IMR-90 (cell line): ENCODE results near the gene KLF9. TPM values are rescaled to one million over a fixed set of nuclear protein-coding genes. Genes with fewer than 3 reads are reported as not detected.

Experiments
- ATAC-seq: fragments of 200-7000 bp; cut with Tn5 transposase; 2 replicates; pipeline ENCODE4 v1.9.1; 2020; ENCODE audit warnings: low read depth, mild to moderate bottlenecking, moderate library complexity
- BruUV-seq: library from RNA; stranded (reverse); fragments of 400-500 nt; replicated peaks from 2 replicates; lab custom pipeline; 2021; lab: Mats Ljungman, UMichigan
- CTCF ChIA-PET: fragments of 300-600 bp; formaldehyde crosslinking; extraction: SDS; loops from one replicate; lab custom pipeline; 2021; ENCODE audit warnings: antibody characterized with exemption; lab: Yijun Ruan, JAX
- POLR2A ChIA-PET: fragments of 300-600 bp; sonication (Branson Sonifier 250); formaldehyde crosslinking; loops from one replicate; lab custom pipeline; 2022; ENCODE audit warnings: antibody characterized with exemption; ENCODE audit not compliant: unreplicated experiment; lab: Charles Lee
- DNase-seq: peaks from one replicate; pipeline ENCODE4 v3.0.0; 2013
- H2AFZ ChIP-seq: replicated peaks from 2 replicates; pipeline ENCODE3; 2013; ENCODE audit warnings: low read length, mild to moderate bottlenecking; ENCODE audit not compliant: poor library complexity
- H2AK5ac ChIP-seq: 2 replicates; pipeline ENCODE4 v1.6.1; 2013; ENCODE audit warnings: low read depth, low read length, inconsistent platforms
- H2AK9ac ChIP-seq: replicated peaks from 2 replicates; pipeline ENCODE3; 2013; ENCODE audit warnings: mild to moderate bottlenecking, low read depth, low read length, moderate library complexity; ENCODE audit not compliant: poor library complexity
- H2BK120ac ChIP-seq: 2 replicates; pipeline ENCODE4 v1.6.1; 2013; ENCODE audit warnings: low read depth, low read length, inconsistent platforms
- H2BK15ac ChIP-seq: 3 replicates; pipeline ENCODE4 v1.6.1; 2013; ENCODE audit warnings: low read depth, low read length, inconsistent platforms
- H2BK20ac ChIP-seq: 2 replicates; pipeline ENCODE4 v1.6.1; 2013; ENCODE audit warnings: low read depth, mild to moderate bottlenecking, inconsistent platforms, low read length, moderate library complexity
- H2BK5ac ChIP-seq: 2 replicates; pipeline ENCODE4 v1.6.1; 2013; ENCODE audit warnings: mild to moderate bottlenecking, low read depth, low read length, inconsistent platforms; ENCODE audit not compliant: poor library complexity, severe bottlenecking
- H3K14ac ChIP-seq: replicated peaks from 2 replicates; pipeline ENCODE4 v1.6.1; 2013; ENCODE audit warnings: low read depth, low read length, inconsistent platforms
- H3K18ac ChIP-seq: 2 replicates; pipeline ENCODE4 v1.6.1; 2013; ENCODE audit warnings: low read depth, low read length, control low read depth
- H3K23ac ChIP-seq: 2 replicates; pipeline ENCODE4 v1.6.1; 2013; ENCODE audit warnings: low read depth, low read length, inconsistent platforms
- H3K27ac ChIP-seq: 2 replicates; pipeline ENCODE4 v1.5.1; 2013; ENCODE audit warnings: mild to moderate bottlenecking, control low read depth, low read length; ENCODE audit not compliant: insufficient read depth
- H3K27me3 ChIP-seq: 2 replicates; pipeline ENCODE4 v1.6.1; 2013; ENCODE audit warnings: low read length; ENCODE audit not compliant: control insufficient read depth, insufficient read depth
- H3K36me3 ChIP-seq: 2 replicates; pipeline ENCODE4 v1.6.1; 2013; ENCODE audit warnings: low read length, mixed read lengths; ENCODE audit not compliant: control insufficient read depth, insufficient read depth
- H3K4ac ChIP-seq: 2 replicates; pipeline ENCODE4 v1.6.1; 2013; ENCODE audit warnings: low read depth, low read length, inconsistent platforms
- H3K4me1 ChIP-seq: 2 replicates; pipeline ENCODE4 v1.6.1; 2013; ENCODE audit warnings: low read length, mixed read lengths; ENCODE audit not compliant: control insufficient read depth, insufficient read depth
- H3K4me2 ChIP-seq: 2 replicates; pipeline ENCODE4 v1.6.1; 2013; ENCODE audit warnings: low read depth, mild to moderate bottlenecking, control low read depth, low read length, moderate library complexity
- H3K4me3 ChIP-seq: 2 replicates; pipeline ENCODE4 v1.5.1; 2013; ENCODE audit warnings: low read depth, mild to moderate bottlenecking, control low read depth, low read length, moderate library complexity; ENCODE audit not compliant: insufficient read depth
- H3K56ac ChIP-seq: 2 replicates; pipeline ENCODE4 v1.6.1; 2013; ENCODE audit warnings: low read length, inconsistent platforms; ENCODE audit not compliant: insufficient read depth; ENCODE audit errors: extremely low read depth
- H3K79me1 ChIP-seq, 2 experiments: 2 replicates each; pipeline ENCODE4 v1.6.1; 2013; ENCODE audit warnings: low read length in 2 of 2, inconsistent platforms in 1 of 2, low read depth in 1 of 2
- H3K9ac ChIP-seq: 2 replicates; pipeline ENCODE4 v1.6.1; 2013; ENCODE audit warnings: low read depth, low read length, control low read depth
- H3K9me1 ChIP-seq: 2 replicates; pipeline ENCODE4 v1.6.1; 2013; ENCODE audit warnings: low read length, inconsistent platforms; ENCODE audit not compliant: insufficient read depth
- H3K9me3 ChIP-seq: 2 replicates; pipeline ENCODE4 v1.6.1; 2013; ENCODE audit warnings: low read length; ENCODE audit not compliant: control insufficient read depth, insufficient read depth
- H4K20me1 ChIP-seq: 2 replicates; pipeline ENCODE4 v1.6.1; 2013; ENCODE audit warnings: low read length, inconsistent platforms; ENCODE audit not compliant: insufficient read depth
- H4K5ac ChIP-seq: 2 replicates; pipeline ENCODE4 v1.6.1; 2013; ENCODE audit warnings: mild to moderate bottlenecking, low read depth, low read length, control low read depth
- H4K8ac ChIP-seq, 2 experiments: 2 replicates each; pipeline ENCODE4 v1.6.1; 2013; ENCODE audit warnings: low read depth in 2 of 2, low read length in 2 of 2, control low read depth in 1 of 2, inconsistent platforms in 1 of 2
- H4K91ac ChIP-seq: 2 replicates; pipeline ENCODE4 v1.6.1; 2013; ENCODE audit warnings: low read depth, low read length, inconsistent platforms; ENCODE audit not compliant: insufficient read depth
- BHLHE40 ChIP-seq: fragments of 150-350 bp; IDR thresholded peaks from 2 replicates; pipeline ENCODE4 v1.6.1; 2016; ENCODE audit warnings: mild to moderate bottlenecking, low read depth, low read length
- CHD1 ChIP-seq: IDR thresholded peaks from 2 replicates; pipeline ENCODE4 v1.6.1; 2012; ENCODE audit warnings: low read depth, low read length, improper control_type of control experiment
- FOS ChIP-seq: fragments of 150-350 bp; IDR thresholded peaks from 2 replicates; pipeline ENCODE4 v1.6.1; 2016; ENCODE audit warnings: low read depth, low read length
- MAFK ChIP-seq: IDR thresholded peaks from 2 replicates; pipeline ENCODE4 v1.6.1; 2012; ENCODE audit warnings: low read depth, low read length, improper control_type of control experiment
- MXI1 ChIP-seq: IDR thresholded peaks from 2 replicates; pipeline ENCODE4 v1.6.1; 2012; ENCODE audit warnings: low read depth, mild to moderate bottlenecking, low read length, moderate library complexity, borderline replicate concordance
- NFE2L2 ChIP-seq: fragments of 150-350 bp; IDR thresholded peaks from 2 replicates; pipeline ENCODE4 v1.6.1; 2016; ENCODE audit warnings: low read depth, mild to moderate bottlenecking, low read length
- POLR2A ChIP-seq: IDR thresholded peaks from 2 replicates; pipeline ENCODE4 v1.6.1; 2012; ENCODE audit warnings: mild to moderate bottlenecking, low read depth, low read length
- RAD21 ChIP-seq: IDR thresholded peaks from 2 replicates; pipeline ENCODE4 v1.6.1; 2012; ENCODE audit warnings: low read length, improper control_type of control experiment
- RCOR1 ChIP-seq: IDR thresholded peaks from 2 replicates; pipeline ENCODE4 v1.6.1; 2012; ENCODE audit warnings: mild to moderate bottlenecking, low read length, improper control_type of control experiment; ENCODE audit not compliant: insufficient replicate concordance
- WGBS, 2 experiments: methylation state at CpG; one replicate each; pipeline versions ENCODE4 v1.1.5 to v1.1.7; 2013; ENCODE audit warnings: missing lambda C conversion rate in 2 of 2; ENCODE audit not compliant: insufficient read length in 1 of 2; ENCODE audit errors: extremely low coverage in 2 of 2; 5-methylcytosine and 5-hydroxymethylcytosine counted together
- dilution Hi-C: fragments of 300-500 bp; cut with HindIII; formaldehyde crosslinking; loops from one replicate; pipeline ENCODE4 v1.14.3; 2018; ENCODE audit warnings: low sequenced_read_pairs; ENCODE audit not compliant: unreplicated experiment
- in situ Hi-C: fragments of 300-500 bp; cut with MboI; formaldehyde crosslinking; loops from 3 replicates; pipeline ENCODE4 v1.14.3; 2019; ENCODE audit warnings: low sequenced_read_pairs, inconsistent platforms, mixed read lengths
- intact Hi-C: fragments of 100-400 bp; cut with micrococcal nuclease; formaldehyde crosslinking; loops from 2 replicates; pipeline ENCODE4 v1.10.0; 2022
- polyA plus RNA-seq, 3 experiments: library from polyadenylated mRNA; depleted of rRNA; stranded (reverse); fragments of >200 nt; gene quantifications; 2 replicates each; pipeline ENCODE4 v1.2.3, GENCODE V29; 2012; ENCODE audit warnings: low replicate concordance in 1 of 3
- total RNA-seq: library from RNA; depleted of rRNA; stranded (reverse); fragments of >200 nt; gene quantifications from 2 replicates; pipeline ENCODE4 v1.2.3, GENCODE V29; 2012
- TF ChIP-seq, protein P1 (sequence below): conservative IDR thresholded peaks from 2 replicates; pipeline ENCODE4 v1.5.1; 2012; ENCODE audit warnings: mild to moderate bottlenecking, low read depth, low read length, improper control_type of control experiment
- TF ChIP-seq, protein P2 (sequence below): fragments of 150-350 bp; IDR thresholded peaks from 2 replicates; pipeline ENCODE4 v1.6.1; 2016; ENCODE audit warnings: low read depth, mild to moderate bottlenecking, low read length, moderate library complexity, borderline replicate concordance

The KLF9 gene
- total and polyA plus RNA-seq, 2 of the 4 experiments (the other 2 are of a cell fraction) = 4.1 to 7.5 TPM

DNA sequence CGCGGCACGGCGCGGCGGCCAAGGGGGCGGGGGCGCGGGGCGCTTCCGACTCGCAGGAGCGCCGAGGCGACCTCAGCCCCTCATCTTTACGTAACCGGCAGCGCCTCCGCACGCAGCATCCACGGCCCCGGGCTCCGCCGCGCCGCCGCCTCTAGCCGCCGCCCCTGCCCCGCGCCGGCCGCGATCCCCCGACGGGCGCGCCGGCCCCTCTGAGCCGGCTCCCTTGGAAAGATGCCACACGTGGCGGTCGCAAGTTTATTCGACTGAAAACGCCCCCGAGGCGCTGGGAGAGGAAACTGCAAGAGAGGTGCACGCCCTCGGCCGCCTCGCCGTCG lies 1.0 kb downstream of the KLF9 start (continued):
- TF ChIP-seq, protein P1, sequence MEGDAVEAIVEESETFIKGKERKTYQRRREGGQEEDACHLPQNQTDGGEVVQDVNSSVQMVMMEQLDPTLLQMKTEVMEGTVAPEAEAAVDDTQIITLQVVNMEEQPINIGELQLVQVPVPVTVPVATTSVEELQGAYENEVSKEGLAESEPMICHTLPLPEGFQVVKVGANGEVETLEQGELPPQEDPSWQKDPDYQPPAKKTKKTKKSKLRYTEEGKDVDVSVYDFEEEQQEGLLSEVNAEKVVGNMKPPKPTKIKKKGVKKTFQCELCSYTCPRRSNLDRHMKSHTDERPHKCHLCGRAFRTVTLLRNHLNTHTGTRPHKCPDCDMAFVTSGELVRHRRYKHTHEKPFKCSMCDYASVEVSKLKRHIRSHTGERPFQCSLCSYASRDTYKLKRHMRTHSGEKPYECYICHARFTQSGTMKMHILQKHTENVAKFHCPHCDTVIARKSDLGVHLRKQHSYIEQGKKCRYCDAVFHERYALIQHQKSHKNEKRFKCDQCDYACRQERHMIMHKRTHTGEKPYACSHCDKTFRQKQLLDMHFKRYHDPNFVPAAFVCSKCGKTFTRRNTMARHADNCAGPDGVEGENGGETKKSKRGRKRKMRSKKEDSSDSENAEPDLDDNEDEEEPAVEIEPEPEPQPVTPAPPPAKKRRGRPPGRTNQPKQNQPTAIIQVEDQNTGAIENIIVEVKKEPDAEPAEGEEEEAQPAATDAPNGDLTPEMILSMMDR = no peak

DNA sequence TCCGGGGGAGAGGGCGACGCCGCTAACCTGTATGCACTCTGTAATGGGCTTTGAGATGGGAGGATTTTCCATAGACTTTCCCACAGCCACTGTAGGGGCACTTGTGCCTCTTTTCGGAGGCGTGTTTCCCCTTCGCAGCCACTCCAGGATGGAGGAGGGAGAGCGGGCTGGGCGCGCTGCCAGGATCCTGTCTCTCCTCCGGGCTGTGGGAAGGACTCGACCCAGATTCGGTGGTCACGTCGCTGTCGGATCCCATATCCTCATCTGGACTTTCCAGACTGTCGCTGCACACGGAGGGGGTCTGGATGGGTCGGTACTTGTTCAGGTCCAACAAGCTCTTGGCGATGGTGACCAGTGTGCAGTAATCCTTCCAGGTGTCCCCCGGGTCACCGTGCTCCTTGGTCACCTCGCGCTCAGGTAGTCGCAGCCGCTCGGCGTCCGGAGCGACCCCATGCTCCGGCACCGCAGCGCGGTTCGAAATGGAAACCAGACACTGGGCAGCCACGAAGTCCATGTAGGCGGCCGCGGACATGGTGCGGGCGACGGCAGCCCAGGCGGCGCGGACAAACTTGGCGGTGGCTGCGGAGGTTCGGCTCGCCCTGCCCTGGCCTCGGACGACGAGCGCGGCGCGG lies 1.5 kb downstream of the KLF9 start:
- ChIA-PET POLR2A (no interaction called here), CTCF (no interaction called here)
- Histone ChIP-seq H3K23ac (peak overlapping the region; percentile 95), H4K20me1 (peaks cover 22% of the 10 kb centered on the region), H3K9me1 (peaks cover 14% of the 10 kb centered on the region), H3K4ac (peak overlapping the region; percentile 97), H3K9ac (peak overlapping the region; percentile 97), H3K18ac (peak overlapping the region; percentile 93), H3K14ac (peak overlapping the region; percentile 99), H2BK120ac (peak overlapping the region; percentile 84), H3K36me3 (0 out of 2 replicates have a peak, but pooled peaks cover 3% of the 10 kb centered on the region), H3K79me1 (peaks cover 7 to 47% of the 10 kb centered on the region in 2 experiments; a peak in 3 of 4 replicates), H4K5ac (peak overlapping the region; percentile 68), H2AK5ac (peak overlapping the region; percentile 98), H3K27me3 (no peaks in the 10 kb centered on the region), H3K27ac (peak overlapping the region; percentile 97), H3K4me3 (peak overlapping the region; percentile 85), H3K4me1 (peaks cover 6% of the 10 kb centered on the region), H2AFZ (peak overlapping the region; percentile 96), H4K91ac (peak overlapping the region; percentile 93), H3K4me2 (peak overlapping the region; percentile 81), H4K8ac (peak overlapping the region; percentile 55 to 94), H2AK9ac (peak overlapping the region; percentile 80), H2BK5ac (peak overlapping the region; percentile 92), H2BK20ac (peak overlapping the region; percentile 90), H3K9me3 (no peaks in the 10 kb centered on the region), H2BK15ac (peak overlapping the region; percentile 61; the same call in 2 of the 3 replicates), H3K56ac (peak overlapping the region; percentile 93)
- intact Hi-C loops = loop anchor here (1.0 to 5.0 kb wide), 3 partner anchors 66 to 188 kb away; no protein-coding TSS in a partner anchor
- dilution Hi-C loops = no loop called here
- in situ Hi-C loops = loop anchor here (5.0 kb wide), 1 partner anchor 189 kb away; no protein-coding TSS in a partner anchor
- DNase-seq = peak; percentile 79
- BruUV-seq = no TSS peak
- ATAC-seq = peak; percentile 9
- WGBS, 2 experiments = 0% methylated on average over 33 of the region's 56 CpGs; no CpG with 5 or more reads in 1 of the 2 experiments
- TF ChIP-seq MXI1 (0 out of 2 replicates have a peak, but pooled peaks have one; percentile 2), RCOR1 (no peak), BHLHE40 (no peak), POLR2A (peak; percentile 47), MAFK (no peak), CHD1 (no peak), NFE2L2 (no peak), RAD21 (peak; percentile 24), FOS (no peak)
- TF ChIP-seq, protein P1 = no peak
- TF ChIP-seq, protein P2, sequence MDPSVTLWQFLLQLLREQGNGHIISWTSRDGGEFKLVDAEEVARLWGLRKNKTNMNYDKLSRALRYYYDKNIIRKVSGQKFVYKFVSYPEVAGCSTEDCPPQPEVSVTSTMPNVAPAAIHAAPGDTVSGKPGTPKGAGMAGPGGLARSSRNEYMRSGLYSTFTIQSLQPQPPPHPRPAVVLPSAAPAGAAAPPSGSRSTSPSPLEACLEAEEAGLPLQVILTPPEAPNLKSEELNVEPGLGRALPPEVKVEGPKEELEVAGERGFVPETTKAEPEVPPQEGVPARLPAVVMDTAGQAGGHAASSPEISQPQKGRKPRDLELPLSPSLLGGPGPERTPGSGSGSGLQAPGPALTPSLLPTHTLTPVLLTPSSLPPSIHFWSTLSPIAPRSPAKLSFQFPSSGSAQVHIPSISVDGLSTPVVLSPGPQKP = no peak
